ACC112 (cell line): ENCODE data around the gene NIPBL.

Source experiments
- H2AFZ ChIP-seq: fragments of 200-600 bp; sonication (generic); one replicate; pipeline ENCODE4 v1.6.0; 2017; ENCODE audit warnings: antibody characterized with exemption, low read length; ENCODE audit not compliant: unreplicated experiment
- H3K27ac ChIP-seq: fragments of 200-600 bp; sonication (generic); 2 replicates; pipeline ENCODE4 v1.5.1; 2014; ENCODE audit warnings: low read depth, mild to moderate bottlenecking, antibody characterized with exemption, low read length, moderate library complexity
- H3K27me3 ChIP-seq: fragments of 200-600 bp; sonication (generic); 2 replicates; pipeline ENCODE4 v1.6.1; 2014; ENCODE audit warnings: mild to moderate bottlenecking, antibody characterized with exemption, low read length, moderate library complexity, mixed read lengths; ENCODE audit not compliant: insufficient read depth
- H3K36me3 ChIP-seq: fragments of 200-600 bp; sonication (generic); 2 replicates; pipeline ENCODE4 v1.6.1; 2016; ENCODE audit warnings: mild to moderate bottlenecking, antibody characterized with exemption, low read length, moderate library complexity, mixed read lengths; ENCODE audit not compliant: insufficient read depth
- H3K4me1 ChIP-seq: fragments of 200-600 bp; sonication (generic); one replicate; pipeline ENCODE4 v1.6.1; 2016; ENCODE audit warnings: low read length, mixed read lengths; ENCODE audit not compliant: insufficient read depth, unreplicated experiment, control insufficient read depth
- H3K4me3 ChIP-seq: fragments of 200-600 bp; sonication (generic); 2 replicates; pipeline ENCODE4 v1.5.1; 2014; ENCODE audit warnings: mild to moderate bottlenecking, low read depth, low read length
- H3K79me2 ChIP-seq: fragments of 200-600 bp; sonication (generic); one replicate; pipeline ENCODE4 v1.6.0; 2016; ENCODE audit warnings: low read length; ENCODE audit not compliant: control insufficient read depth, unreplicated experiment, insufficient read depth

Gene NIPBL

DNA sequence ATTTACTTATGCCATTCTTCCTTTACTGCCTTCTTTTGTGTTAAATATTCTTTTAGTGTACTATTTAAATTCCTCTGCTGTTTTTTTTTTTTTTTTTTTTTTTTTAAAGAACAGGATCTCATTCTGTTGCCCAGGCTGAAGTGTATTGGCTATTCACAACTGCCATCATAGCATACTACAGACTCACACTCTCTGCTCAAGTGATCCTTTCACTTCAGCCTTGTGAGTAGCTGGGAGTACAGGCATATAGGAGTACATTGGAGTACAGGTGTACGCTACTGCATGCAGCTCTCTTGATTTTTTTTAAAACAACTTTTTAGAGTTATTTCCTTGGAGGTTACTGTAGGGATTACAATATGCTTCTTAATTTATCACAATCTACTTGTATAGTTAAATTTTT lies 56.1 kb downstream of the NIPBL start:
- no peaks in the 10 kb centered on the region for H3K36me3 ChIP-seq
- H3K4me1 ChIP-seq, result peaks cover 25% of the 10 kb centered on the region
- H3K4me3 ChIP-seq, result no peak overlapping the region
- no peaks in the 10 kb centered on the region for H3K27me3 ChIP-seq
- H2AFZ ChIP-seq, result no peak overlapping the region
- no peak overlapping the region for H3K27ac ChIP-seq
- H3K79me2 ChIP-seq, result peaks cover 85% of the 10 kb centered on the region

DNA sequence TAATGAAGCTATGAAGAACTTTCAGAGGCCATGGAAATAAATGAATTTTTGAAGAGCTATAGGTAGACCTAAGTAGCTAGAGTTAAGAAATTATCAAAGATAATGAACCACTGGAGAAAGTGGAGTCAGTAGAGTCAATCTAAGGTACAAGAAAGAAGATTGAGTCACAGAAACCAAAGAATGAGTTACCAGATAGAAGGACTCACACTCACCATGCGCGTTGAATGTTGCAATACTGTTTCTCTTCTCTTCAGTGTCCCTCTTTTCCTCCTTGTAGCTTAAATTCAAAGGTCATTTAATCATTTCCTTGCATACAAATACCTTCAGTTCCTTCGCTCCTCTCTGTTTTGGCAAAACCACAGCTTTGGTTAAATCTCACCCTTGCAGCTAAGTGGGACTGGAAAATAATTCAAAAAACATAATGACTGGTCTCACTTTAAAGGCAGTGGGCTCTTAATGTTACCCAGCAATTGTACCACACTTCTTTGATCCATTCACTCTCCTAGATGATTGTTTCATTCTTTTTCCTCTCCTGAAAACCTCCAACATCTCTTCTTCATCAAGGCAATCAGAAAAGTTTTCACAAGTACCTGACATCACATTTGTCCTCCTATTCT lies 58.3 kb downstream of the NIPBL start:
- Histone ChIP-seq H3K36me3 (no peaks in the 10 kb centered on the region), H3K27ac (no peak overlapping the region), H2AFZ (no peak overlapping the region), H3K79me2 (peaks cover 93% of the 10 kb centered on the region), H3K4me3 (no peak overlapping the region), H3K27me3 (no peaks in the 10 kb centered on the region), H3K4me1 (peaks cover 14% of the 10 kb centered on the region)

GRCh38 chr5:36935805-36936204 lies 59.2 kb downstream of the NIPBL start:
- Histone ChIP-seq H3K27ac (no peak overlapping the region), H2AFZ (no peak overlapping the region), H3K79me2 (peaks cover 93% of the 10 kb centered on the region), H3K27me3 (no peaks in the 10 kb centered on the region), H3K4me1 (peaks cover 18% of the 10 kb centered on the region), H3K4me3 (no peak overlapping the region), H3K36me3 (no peaks in the 10 kb centered on the region)

GRCh38 chr5:36936309-36936708 lies 59.7 kb downstream of the NIPBL start:
- Histone ChIP-seq H3K4me3 (no peak overlapping the region), H3K79me2 (peaks cover 94% of the 10 kb centered on the region), H3K27me3 (no peaks in the 10 kb centered on the region), H2AFZ (no peak overlapping the region), H3K36me3 (no peaks in the 10 kb centered on the region), H3K27ac (no peak overlapping the region), H3K4me1 (peaks cover 18% of the 10 kb centered on the region)

- H3K4me1 ChIP-seq, result peaks cover 18% of the 10 kb centered on the region
- no peak overlapping the region for H3K4me3 ChIP-seq
- no peak overlapping the region for H2AFZ ChIP-seq
- peaks cover 82% of the 10 kb centered on the region for H3K79me2 ChIP-seq
- no peak overlapping the region for H3K27ac ChIP-seq
- H3K36me3 ChIP-seq, result no peaks in the 10 kb centered on the region
- no peaks in the 10 kb centered on the region for H3K27me3 ChIP-seq
Measured at GRCh38 chr5:36938129-36938528, 61.6 kb downstream of the NIPBL start.

DNA sequence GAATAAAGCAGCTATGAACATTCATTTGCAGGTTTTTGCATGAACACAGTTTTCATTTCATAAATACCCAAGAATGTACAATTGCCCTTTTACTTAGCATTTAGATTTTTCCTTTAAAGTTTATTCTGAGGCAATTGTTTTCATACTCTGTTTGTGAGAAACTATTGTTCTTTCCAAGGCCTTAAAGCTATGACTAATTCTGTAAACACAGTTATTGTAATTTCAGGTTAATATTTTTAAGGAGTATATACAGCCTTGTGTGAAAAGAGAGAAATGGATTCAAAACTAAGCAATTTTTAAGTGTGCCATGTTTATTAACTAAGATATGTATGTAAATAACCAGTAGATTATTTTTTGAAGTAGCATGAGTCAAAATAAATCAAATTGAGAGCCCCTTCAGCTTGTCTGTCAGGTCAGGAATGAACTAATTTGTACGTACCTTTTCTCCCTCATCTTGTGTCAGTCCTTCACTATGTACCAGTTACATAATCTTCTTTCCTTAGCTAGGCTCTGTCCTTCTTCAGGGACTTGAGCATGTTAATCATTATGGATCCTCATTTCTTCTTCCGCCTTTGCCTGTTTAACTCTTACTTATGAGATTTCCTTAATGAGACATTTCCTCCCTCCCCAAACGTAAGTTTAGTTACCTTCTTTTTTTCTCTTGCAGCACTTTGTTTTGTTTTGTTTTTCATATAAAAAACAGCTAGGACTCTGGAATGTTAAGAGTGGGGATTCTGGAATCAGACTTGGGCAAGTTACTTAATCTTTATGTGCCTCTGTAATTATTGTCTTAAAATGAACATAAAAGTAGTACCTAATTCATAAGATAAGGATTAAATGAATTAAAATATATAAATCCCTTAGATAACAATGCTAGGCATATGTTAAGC lies 63.6 kb downstream of the NIPBL start:
- Histone ChIP-seq H3K36me3 (no peaks in the 10 kb centered on the region), H3K4me3 (no peak overlapping the region), H3K27me3 (no peaks in the 10 kb centered on the region), H3K4me1 (peaks cover 18% of the 10 kb centered on the region), H2AFZ (no peak overlapping the region), H3K79me2 (peaks cover 74% of the 10 kb centered on the region), H3K27ac (peak overlapping the region; percentile 13; the same call in 1 of the 2 replicates)

GRCh38 chr5:36943584-36943983 lies 67.0 kb downstream of the NIPBL start:
- Histone ChIP-seq H3K79me2 (peaks cover 70% of the 10 kb centered on the region), H3K36me3 (no peaks in the 10 kb centered on the region), H2AFZ (no peak overlapping the region), H3K27me3 (no peaks in the 10 kb centered on the region), H3K4me3 (no peak overlapping the region), H3K27ac (no peak overlapping the region), H3K4me1 (peaks cover 24% of the 10 kb centered on the region)

DNA sequence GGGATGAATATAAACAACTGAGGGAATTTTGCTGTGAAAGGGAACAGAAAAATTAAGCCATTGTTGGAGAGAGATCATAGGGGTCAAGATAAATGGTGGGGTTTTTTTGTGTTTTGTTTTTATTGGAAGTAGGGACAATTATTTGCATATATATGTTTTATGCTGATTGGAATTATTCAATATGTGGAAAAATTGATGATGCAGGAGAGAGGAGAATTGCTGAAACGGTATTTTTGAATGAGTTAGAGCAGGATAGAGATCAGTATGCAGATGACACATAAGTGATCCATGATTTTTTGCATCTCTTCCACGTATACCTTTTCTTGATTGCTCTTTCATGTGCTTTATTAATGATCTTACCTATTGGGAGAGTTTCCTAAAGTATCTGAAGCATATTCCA lies 67.5 kb downstream of the NIPBL start:
- H3K4me3 ChIP-seq, result no peak overlapping the region
- no peak overlapping the region for H2AFZ ChIP-seq
- H3K4me1 ChIP-seq, result peaks cover 26% of the 10 kb centered on the region
- H3K79me2 ChIP-seq, result peaks cover 70% of the 10 kb centered on the region
- H3K27me3 ChIP-seq, result no peaks in the 10 kb centered on the region
- H3K36me3 ChIP-seq, result no peaks in the 10 kb centered on the region
- H3K27ac ChIP-seq, result no peak overlapping the region

- Histone ChIP-seq H3K79me2 (peaks cover 68% of the 10 kb centered on the region), H3K4me3 (no peak overlapping the region), H3K27ac (no peak overlapping the region), H3K36me3 (no peaks in the 10 kb centered on the region), H2AFZ (no peak overlapping the region), H3K27me3 (no peaks in the 10 kb centered on the region), H3K4me1 (peaks cover 21% of the 10 kb centered on the region)
Measured at GRCh38 chr5:36944607-36945225, 68.1 kb downstream of the NIPBL start.

DNA sequence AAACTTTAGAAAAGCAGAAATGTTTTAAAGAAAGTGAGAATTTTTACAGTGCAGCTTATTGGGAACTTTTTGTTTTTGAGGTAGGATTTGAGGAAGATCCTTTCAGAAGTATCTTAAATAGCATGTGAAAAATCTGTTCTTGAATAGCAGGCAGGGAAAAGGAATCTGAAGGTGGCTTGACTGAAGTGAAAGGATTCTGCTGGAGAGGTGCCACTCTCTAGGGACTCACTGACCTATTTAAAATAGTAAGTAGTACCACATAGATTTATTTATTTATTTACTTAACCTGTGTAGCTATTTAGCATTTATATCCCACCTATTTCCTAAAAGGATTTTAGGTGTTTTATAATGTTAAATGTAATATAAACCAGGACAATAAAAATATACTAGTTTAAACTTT lies 69.1 kb downstream of the NIPBL start:
- no peak overlapping the region for H3K4me3 ChIP-seq
- H3K27ac ChIP-seq, result no peak overlapping the region
- peaks cover 20% of the 10 kb centered on the region for H3K4me1 ChIP-seq
- H3K79me2 ChIP-seq, result peaks cover 64% of the 10 kb centered on the region
- H3K27me3 ChIP-seq, result no peaks in the 10 kb centered on the region
- H3K36me3 ChIP-seq, result no peaks in the 10 kb centered on the region
- H2AFZ ChIP-seq, result no peak overlapping the region
